Measurements from ENCODE around the gene SFXN2.

Gene SFXN2

GRCh38 chr10:102670871-102671434 is 43.5 kb upstream of the SFXN2 start:
- DNase-seq (ENCODE audit: extremely low spot score), result no peak
- POLR2A ChIA-PET, result interaction anchor here (2.3 kb wide), 1 partner anchor 10 kb away, joined by 14 read pairs; no protein-coding TSS in a partner anchor
- CTCF ChIA-PET, result interaction anchor here (1.1 to 3.1 kb wide), 9 partner anchors 7 to 511 kb away, joined by 3 to 25 read pairs (median 10); partner anchors contain the start of genes ARL3 and SFXN2
- TF ChIP-seq, protein P1, sequence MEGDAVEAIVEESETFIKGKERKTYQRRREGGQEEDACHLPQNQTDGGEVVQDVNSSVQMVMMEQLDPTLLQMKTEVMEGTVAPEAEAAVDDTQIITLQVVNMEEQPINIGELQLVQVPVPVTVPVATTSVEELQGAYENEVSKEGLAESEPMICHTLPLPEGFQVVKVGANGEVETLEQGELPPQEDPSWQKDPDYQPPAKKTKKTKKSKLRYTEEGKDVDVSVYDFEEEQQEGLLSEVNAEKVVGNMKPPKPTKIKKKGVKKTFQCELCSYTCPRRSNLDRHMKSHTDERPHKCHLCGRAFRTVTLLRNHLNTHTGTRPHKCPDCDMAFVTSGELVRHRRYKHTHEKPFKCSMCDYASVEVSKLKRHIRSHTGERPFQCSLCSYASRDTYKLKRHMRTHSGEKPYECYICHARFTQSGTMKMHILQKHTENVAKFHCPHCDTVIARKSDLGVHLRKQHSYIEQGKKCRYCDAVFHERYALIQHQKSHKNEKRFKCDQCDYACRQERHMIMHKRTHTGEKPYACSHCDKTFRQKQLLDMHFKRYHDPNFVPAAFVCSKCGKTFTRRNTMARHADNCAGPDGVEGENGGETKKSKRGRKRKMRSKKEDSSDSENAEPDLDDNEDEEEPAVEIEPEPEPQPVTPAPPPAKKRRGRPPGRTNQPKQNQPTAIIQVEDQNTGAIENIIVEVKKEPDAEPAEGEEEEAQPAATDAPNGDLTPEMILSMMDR (IDR thresholded peaks at IDR 0.05; ENCODE audit: control extremely low read depth, extremely low read depth, low read depth, missing control alignments), result no peak

- CTCF ChIA-PET, result interaction anchor here (1.2 to 8.3 kb wide), 3 partner anchors 10 to 39 kb away, joined by 3 to 84 read pairs (median 41); partner anchors contain the start of genes ARL3, SFXN2 and TRIM8
- TF ChIP-seq, protein P1 (IDR thresholded peaks at IDR 0.05; ENCODE audit: control extremely low read depth, extremely low read depth, low read depth, missing control alignments), result no peak
- POLR2A ChIA-PET, result interaction anchor here (0.6 kb wide), 1 partner anchor 27 kb away, joined by 4 read pairs; no protein-coding TSS in a partner anchor
- no peak for DNase-seq (ENCODE audit: extremely low spot score)
Observed at GRCh38 chr10:102673236-102673818, 41.1 kb upstream of the SFXN2 start.

DNA sequence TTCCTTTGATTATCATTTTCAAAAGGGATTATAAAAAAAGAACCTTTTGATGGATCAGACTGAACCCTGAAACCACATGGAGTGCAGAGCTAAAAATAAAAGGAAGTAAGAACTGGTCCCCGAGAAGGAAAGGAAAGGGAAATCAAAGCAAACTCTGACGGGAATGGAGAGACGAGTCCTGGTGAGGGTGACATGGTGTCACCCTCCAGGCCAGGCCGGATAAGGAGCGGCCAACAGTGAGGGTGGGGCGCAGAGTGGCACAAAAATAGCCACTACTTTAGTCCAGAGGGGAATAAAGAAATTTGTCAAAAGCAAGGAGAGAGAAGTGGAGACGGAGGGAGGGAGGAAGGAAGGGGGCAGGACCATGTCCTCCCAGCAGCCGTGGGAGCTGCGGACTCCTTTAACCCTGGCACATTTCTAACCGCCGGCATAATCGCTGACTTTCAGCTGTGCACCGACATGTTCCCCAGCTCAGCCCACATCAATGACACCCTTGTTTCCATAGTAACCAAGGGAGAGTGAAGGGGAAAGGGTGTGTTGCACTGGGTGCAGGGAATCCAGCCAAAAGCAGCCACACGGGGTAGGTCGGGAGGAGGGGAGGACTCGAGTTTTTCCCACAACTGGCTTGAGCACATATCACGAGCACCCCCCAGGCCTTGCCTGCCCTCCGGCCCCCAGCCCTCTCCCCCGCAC is 40.5 kb upstream of the SFXN2 start:
- ChIA-PET CTCF (interaction anchor here (1.2 to 8.3 kb wide), 4 partner anchors 11 to 39 kb away, joined by 3 to 84 read pairs (median 22); partner anchors contain the start of genes ARL3, SFXN2 and TRIM8), POLR2A (no interaction called here)
- peak; percentile 76 for DNase-seq (ENCODE audit: extremely low spot score)
- TF ChIP-seq, protein P1 (IDR thresholded peaks at IDR 0.05; ENCODE audit: control extremely low read depth, extremely low read depth, low read depth, missing control alignments), result no peak

DNA sequence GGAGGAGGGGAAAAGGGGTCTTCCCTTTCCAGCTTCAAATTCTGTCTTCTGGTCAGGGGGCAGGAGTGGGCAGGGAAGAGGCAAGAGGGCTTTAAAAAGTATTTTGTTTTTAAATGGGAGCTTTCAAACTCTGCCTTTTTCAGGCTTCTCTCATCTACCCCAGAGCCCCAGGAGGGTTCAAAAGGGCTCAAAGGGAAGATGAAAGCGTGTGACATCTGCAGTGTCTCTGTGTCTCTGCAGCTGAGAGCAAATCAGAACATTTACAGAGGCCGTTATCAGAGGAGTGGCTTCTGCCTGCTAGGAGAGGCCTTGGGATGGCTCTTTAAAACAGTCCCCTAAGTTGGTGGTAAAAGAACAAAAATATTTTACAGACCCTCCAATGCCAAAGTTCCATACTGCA is 39.9 kb upstream of the SFXN2 start:
- DNase-seq (ENCODE audit: extremely low spot score), result peak; percentile 26
- CTCF ChIA-PET, result interaction anchor here (1.4 to 8.3 kb wide), 4 partner anchors 11 to 38 kb away, joined by 3 to 84 read pairs (median 23); partner anchors contain the start of genes ARL3 and SFXN2
- TF ChIP-seq, protein P1 (IDR thresholded peaks at IDR 0.05; ENCODE audit: control extremely low read depth, extremely low read depth, low read depth, missing control alignments), result no peak
- POLR2A ChIA-PET, result interaction anchor here (0.6 to 2.2 kb wide), 2 partner anchors 14 to 24 kb away, joined by 3 to 6 read pairs; no protein-coding TSS in a partner anchor

- CTCF ChIA-PET, result interaction anchor here (1.0 to 8.3 kb wide), 7 partner anchors 12 to 226 kb away, joined by 3 to 84 read pairs (median 5); partner anchors contain the start of genes ARL3 and SFXN2
- TF ChIP-seq, protein P1 (IDR thresholded peaks at IDR 0.05; ENCODE audit: control extremely low read depth, extremely low read depth, low read depth, missing control alignments), result no peak
- peak; percentile 37 for DNase-seq (ENCODE audit: extremely low spot score)
- POLR2A ChIA-PET, result interaction anchor here (0.6 to 2.2 kb wide), 4 partner anchors 14 to 225 kb away, joined by 3 to 11 read pairs (median 4); no protein-coding TSS in a partner anchor
Observed at GRCh38 chr10:102675011-102675665, 39.3 kb upstream of the SFXN2 start.
